OCI-LY7 (cell line): Measurements from ENCODE around the gene PHF14.

Experiments
- EZH2phosphoT487 ChIP-seq: fragments of 200-600 bp; sonication (generic); IDR thresholded peaks from 2 replicates; pipeline ENCODE4 v1.6.1; 2018; ENCODE audit warnings: low read depth, borderline replicate concordance, mild to moderate bottlenecking, mixed run types, antibody characterized with exemption, low read length, moderate library complexity, mixed read lengths
- TF ChIP-seq, protein P1 (sequence below): fragments of 200-600 bp; sonication (generic); conservative IDR thresholded peaks from 2 replicates; pipeline ENCODE4 v1.5.1; 2014; ENCODE audit warnings: mild to moderate bottlenecking, antibody characterized with exemption, low read length, moderate library complexity, mixed read lengths

DNA sequence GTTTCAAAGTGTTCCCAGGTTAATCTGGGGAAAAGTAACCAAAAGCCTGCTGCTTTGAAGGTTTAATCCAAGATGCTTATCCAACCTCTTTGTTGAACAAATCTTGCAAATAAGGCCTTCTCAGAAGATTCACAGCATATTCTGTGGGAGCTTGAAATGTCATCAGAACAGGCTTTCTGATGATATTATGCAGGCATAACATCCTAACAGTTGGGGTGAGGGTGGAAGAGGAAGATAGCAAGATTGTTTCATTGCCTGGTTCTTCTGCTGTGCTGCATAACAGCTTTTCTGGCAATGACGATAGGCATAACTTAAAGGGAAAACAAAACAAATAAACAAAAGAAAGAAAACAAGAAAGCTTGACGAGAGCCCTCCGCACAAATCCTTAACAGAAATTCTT lies 217.4 kb downstream of the PHF14 start:
- TF ChIP-seq, protein P1, sequence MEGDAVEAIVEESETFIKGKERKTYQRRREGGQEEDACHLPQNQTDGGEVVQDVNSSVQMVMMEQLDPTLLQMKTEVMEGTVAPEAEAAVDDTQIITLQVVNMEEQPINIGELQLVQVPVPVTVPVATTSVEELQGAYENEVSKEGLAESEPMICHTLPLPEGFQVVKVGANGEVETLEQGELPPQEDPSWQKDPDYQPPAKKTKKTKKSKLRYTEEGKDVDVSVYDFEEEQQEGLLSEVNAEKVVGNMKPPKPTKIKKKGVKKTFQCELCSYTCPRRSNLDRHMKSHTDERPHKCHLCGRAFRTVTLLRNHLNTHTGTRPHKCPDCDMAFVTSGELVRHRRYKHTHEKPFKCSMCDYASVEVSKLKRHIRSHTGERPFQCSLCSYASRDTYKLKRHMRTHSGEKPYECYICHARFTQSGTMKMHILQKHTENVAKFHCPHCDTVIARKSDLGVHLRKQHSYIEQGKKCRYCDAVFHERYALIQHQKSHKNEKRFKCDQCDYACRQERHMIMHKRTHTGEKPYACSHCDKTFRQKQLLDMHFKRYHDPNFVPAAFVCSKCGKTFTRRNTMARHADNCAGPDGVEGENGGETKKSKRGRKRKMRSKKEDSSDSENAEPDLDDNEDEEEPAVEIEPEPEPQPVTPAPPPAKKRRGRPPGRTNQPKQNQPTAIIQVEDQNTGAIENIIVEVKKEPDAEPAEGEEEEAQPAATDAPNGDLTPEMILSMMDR = no peak
- no peak for TF ChIP-seq EZH2phosphoT487
